BE2C (cell line): ENCODE measurements around the gene RELN.

Experiments
- DNase-seq: peaks from one replicate; pipeline ENCODE4 v3.0.0-alpha.2; 2020
- H3K27me3 ChIP-seq: fragments of 250-450 bp; sonication (Bioruptor Pico); 2 replicates; pipeline ENCODE4 v1.5.1; 2020; ENCODE audit warnings: mild to moderate bottlenecking
- H3K36me3 ChIP-seq: fragments of 250-450 bp; sonication (Bioruptor Pico); 2 replicates; pipeline ENCODE4 v1.5.1; 2020; ENCODE audit warnings: mild to moderate bottlenecking
- H3K4me1 ChIP-seq: fragments of 250-450 bp; sonication (Bioruptor Pico); 2 replicates; pipeline ENCODE4 v1.5.1; 2020
- H3K4me3 ChIP-seq: 2 replicates; pipeline ENCODE4 v1.5.1; 2011; ENCODE audit warnings: low read depth, low read length
- H3K9me3 ChIP-seq: fragments of 250-450 bp; sonication (Bioruptor Pico); 2 replicates; pipeline ENCODE4 v1.5.1; 2020
- TF ChIP-seq, protein P1 (sequence below): IDR thresholded peaks from 2 replicates; pipeline ENCODE4 v1.5.1; 2012; ENCODE audit warnings: mild to moderate bottlenecking, low read depth, low read length

RELN gene

DNA sequence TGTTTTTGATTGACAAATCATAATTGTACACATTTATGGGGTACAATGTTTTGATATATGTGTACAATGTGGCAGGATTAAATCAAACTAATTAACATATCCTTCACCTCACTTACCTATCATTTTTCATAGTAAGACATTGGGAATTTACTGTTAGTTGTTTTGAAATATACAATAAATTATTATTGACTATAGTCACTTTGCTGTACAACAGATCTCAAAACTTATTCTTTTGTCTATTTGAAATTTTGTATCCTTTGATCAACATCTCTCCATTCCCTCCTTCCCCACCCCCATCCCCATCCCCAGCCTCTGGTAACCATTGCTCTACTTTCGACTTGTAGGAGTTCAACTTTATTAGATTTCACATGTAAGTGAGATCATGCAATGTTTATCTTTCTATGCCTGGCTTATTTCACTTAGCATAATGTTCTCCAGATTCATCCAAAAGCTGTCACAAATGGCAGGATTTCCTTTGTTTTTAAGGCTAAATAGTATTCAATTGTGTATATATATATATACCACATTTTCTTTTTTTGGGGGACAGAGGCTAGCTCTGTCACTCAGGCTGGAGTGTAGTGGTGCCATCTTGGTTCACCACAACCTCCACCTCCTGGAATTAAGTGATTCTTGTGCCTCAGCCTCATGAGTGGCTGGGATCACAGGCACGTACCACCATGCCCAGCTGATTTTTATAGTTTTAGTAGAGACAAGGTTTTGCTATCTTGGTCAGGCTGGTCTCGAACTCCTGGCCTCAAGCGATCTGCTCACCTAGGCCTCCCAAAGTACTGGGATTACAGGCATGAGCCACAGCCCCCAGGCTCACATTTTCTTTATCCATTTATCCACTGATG is 520.1 kb downstream of the RELN start:
- Histone ChIP-seq H3K4me1 (no peaks in the 10 kb centered on the region; the same call in 1 of the 2 replicates), H3K36me3 (peaks cover 4% of the 10 kb centered on the region), H3K4me3 (no peak overlapping the region), H3K9me3 (no peaks in the 10 kb centered on the region), H3K27me3 (no peaks in the 10 kb centered on the region)
- DNase-seq, result no peak
- TF ChIP-seq, protein P1, sequence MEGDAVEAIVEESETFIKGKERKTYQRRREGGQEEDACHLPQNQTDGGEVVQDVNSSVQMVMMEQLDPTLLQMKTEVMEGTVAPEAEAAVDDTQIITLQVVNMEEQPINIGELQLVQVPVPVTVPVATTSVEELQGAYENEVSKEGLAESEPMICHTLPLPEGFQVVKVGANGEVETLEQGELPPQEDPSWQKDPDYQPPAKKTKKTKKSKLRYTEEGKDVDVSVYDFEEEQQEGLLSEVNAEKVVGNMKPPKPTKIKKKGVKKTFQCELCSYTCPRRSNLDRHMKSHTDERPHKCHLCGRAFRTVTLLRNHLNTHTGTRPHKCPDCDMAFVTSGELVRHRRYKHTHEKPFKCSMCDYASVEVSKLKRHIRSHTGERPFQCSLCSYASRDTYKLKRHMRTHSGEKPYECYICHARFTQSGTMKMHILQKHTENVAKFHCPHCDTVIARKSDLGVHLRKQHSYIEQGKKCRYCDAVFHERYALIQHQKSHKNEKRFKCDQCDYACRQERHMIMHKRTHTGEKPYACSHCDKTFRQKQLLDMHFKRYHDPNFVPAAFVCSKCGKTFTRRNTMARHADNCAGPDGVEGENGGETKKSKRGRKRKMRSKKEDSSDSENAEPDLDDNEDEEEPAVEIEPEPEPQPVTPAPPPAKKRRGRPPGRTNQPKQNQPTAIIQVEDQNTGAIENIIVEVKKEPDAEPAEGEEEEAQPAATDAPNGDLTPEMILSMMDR, result no peak

DNA sequence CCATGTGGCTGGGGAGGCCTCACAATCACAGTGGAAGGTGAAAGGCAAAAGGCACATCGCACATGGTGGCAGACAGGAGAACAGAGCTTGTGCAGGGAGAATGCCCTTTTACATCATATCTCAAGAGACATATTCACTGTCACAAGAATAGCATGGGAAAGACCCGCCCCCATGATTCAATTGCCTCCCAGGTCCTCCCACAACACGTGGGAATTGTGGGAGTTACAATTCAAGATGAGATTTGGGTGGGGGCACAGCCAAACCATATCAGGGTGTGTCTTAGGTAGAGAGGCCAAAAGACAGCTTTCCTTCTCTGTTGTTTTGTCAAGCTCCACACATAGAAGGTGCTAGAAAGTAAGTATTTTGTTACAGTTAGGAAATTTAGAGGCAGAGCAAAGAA is 522.6 kb downstream of the RELN start:
- Histone ChIP-seq H3K4me3 (no peak overlapping the region), H3K36me3 (peaks cover 4% of the 10 kb centered on the region), H3K4me1 (no peaks in the 10 kb centered on the region; the same call in 1 of the 2 replicates), H3K27me3 (no peaks in the 10 kb centered on the region), H3K9me3 (no peaks in the 10 kb centered on the region)
- TF ChIP-seq, protein P1, result no peak
- DNase-seq, result peak; percentile 25

GRCh38 chr7:103462358-103462757 is 527.1 kb downstream of the RELN start:
- no peak overlapping the region for H3K4me3 ChIP-seq
- TF ChIP-seq, protein P1, result no peak
- H3K4me1 ChIP-seq, result no peaks in the 10 kb centered on the region
- H3K9me3 ChIP-seq, result no peaks in the 10 kb centered on the region; the same call in 1 of the 2 replicates
- H3K36me3 ChIP-seq, result no peaks in the 10 kb centered on the region
- no peak for DNase-seq
- peaks cover under 1% of the 10 kb centered on the region for H3K27me3 ChIP-seq

GRCh38 chr7:103447073-103447960 is 542.1 kb downstream of the RELN start:
- TF ChIP-seq, protein P1, result peak; percentile 97
- no peaks in the 10 kb centered on the region for H3K36me3 ChIP-seq
- H3K9me3 ChIP-seq, result no peaks in the 10 kb centered on the region; the same call in 1 of the 2 replicates
- peak; percentile 76 for DNase-seq
- H3K27me3 ChIP-seq, result peaks cover 37% of the 10 kb centered on the region
- peaks cover 3% of the 10 kb centered on the region; the same call in 1 of the 2 replicates for H3K4me1 ChIP-seq
- no peak overlapping the region for H3K4me3 ChIP-seq

DNA sequence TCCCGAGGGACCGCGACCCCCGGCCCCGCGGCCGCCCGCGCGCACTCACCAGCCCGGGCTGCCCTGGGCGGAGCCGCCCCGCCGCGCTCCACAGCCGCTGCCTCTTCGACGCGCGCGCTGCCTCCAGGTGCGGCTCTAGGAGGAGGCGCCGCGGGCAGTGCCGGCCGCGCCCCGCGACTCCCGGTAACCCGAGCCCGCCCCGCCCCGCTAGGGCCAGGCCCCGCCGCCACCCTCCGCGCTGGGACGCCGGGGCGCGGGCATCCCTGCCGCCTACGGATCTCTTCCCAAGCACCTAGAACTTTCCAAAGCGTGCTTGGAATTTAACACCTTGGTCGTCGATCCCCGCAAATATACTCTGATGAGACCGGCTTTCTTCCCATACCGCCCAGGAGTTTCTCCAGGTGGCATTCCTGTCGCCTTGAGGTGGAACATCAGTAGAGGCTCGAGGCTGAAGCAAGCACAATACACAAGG is 543.4 kb downstream of the RELN start, which contains the start of gene SLC26A5:
SLC26A5 (minus strand) TSS at position 159 of the 472 bp plus-strand sequence. CDS start 24,693 bp downstream, outside the sequence.
- DNase-seq, result peak; percentile 56
- TF ChIP-seq, protein P1, result no peak
- Histone ChIP-seq H3K27me3 (peaks cover 30% of the 10 kb centered on the region), H3K36me3 (no peaks in the 10 kb centered on the region), H3K9me3 (no peaks in the 10 kb centered on the region), H3K4me3 (peak within 1 kb of the TSS; percentile 61), H3K4me1 (peaks cover 3% of the 10 kb centered on the region; the same call in 1 of the 2 replicates)
